NCI-H1417 treated with DMSO at 0.1 percent for 48 hours (cell line): ENCODE results near the gene TNFAIP8.

Source experiments
- DNase-seq: peaks from one replicate; lab custom pipeline; 2025; lab: John Stamatoyannopoulos, UW

TNFAIP8 gene

DNA sequence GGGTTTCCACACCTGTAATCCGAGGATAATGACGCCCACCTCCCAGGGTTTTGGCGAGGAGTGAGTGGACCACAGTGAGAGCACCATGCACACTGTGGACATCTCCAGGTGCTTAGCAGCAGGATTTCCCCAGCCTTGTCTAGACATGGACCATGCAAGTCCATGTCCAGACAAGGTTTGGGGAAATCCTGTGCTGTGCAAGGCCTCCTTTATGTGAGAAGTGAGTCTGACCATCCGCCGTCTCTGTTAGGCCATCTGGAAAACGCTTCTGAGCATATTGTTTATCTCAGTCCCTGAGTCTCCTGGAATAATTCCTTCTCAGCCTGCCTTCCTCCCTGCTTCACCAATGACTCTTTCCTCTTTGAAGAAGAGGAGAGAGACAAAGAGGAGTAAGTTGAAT lies 26.2 kb upstream of the TNFAIP8 start:
- DNase-seq: no peak

- DNase-seq: no peak
Measured at GRCh38 chr5:119330367-119331183, 25.2 kb upstream of the TNFAIP8 start.

GRCh38 chr5:119331566-119332095 lies 24.2 kb upstream of the TNFAIP8 start:
- no peak for DNase-seq

DNA sequence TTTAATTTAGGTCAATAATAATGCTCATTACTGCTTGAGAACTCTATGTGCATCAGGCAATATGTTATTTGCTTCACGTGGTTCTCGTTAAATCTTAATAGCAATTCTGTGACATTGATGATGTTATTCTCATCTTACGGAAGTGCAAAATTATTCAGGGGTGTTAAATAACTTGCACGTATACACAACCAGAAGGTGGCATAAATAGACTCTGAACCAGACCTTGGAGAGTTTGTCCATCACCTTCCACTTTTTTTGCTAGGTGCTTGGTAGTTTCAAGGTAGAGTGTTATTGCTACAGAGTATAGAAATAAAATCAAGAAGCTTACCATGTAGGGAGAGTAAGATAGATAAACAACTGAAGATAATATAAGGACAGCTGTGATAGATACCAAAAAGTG lies 23.6 kb upstream of the TNFAIP8 start:
- no peak for DNase-seq

DNA sequence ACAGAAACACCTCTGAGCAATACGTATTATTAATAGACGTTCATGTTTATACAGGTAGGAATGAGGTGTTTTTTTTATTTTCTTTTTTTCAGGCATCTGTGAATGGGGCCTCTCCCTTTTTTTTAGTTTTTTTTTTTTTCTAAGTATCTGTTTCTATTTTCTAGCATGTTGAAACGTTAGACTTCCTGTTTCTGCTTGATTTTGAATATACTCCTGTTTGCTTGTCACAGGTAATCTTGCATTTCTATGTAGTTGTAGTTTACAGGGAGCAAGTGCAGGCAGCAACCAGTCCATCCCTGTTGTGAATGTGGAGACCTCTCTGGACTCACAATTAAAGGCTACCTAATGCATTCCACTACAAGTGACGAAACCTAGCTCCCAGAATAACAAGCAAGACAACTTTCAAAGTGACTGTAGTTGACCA lies 22.8 kb upstream of the TNFAIP8 start:
- DNase-seq: no peak

GRCh38 chr5:119333421-119333851 lies 22.4 kb upstream of the TNFAIP8 start:
- no peak for DNase-seq

DNA sequence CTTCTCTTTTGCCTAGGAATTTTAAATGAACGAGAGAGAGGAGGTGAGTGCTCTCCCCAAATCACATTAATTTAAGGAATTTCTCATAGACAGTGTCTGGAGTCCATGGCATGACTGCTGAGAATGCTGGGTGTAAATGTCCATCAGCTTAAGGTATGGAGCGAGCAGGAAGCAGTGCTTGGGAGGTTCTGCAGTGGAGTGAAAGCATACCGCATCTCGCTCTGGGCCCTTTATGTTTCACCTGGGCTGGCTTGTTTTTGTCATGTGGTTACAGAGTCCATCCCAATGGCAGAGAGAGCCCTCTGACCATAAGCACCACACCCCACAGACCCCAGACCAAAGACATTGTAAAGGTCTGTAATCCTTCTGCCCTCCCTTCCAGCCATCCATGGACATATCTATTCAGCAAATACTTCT lies 20.6 kb upstream of the TNFAIP8 start:
- DNase-seq: no peak

- DNase-seq: no peak
Measured at GRCh38 chr5:119336262-119336661, 19.6 kb upstream of the TNFAIP8 start.

GRCh38 chr5:119336845-119337580 lies 18.8 kb upstream of the TNFAIP8 start:
- DNase-seq: no peak

- no peak for DNase-seq
Measured at GRCh38 chr5:119338326-119338946, 17.4 kb upstream of the TNFAIP8 start.

- no peak for DNase-seq
Measured at GRCh38 chr5:119339344-119339743, 16.5 kb upstream of the TNFAIP8 start.

- no peak for DNase-seq
Measured at GRCh38 chr5:119339965-119340364, 15.9 kb upstream of the TNFAIP8 start.

GRCh38 chr5:119340597-119341218 lies 15.1 kb upstream of the TNFAIP8 start:
- no peak for DNase-seq

GRCh38 chr5:119341452-119342349 lies 14.1 kb upstream of the TNFAIP8 start:
- no peak for DNase-seq

- no peak for DNase-seq
Measured at GRCh38 chr5:119342406-119342805, 13.4 kb upstream of the TNFAIP8 start.

DNA sequence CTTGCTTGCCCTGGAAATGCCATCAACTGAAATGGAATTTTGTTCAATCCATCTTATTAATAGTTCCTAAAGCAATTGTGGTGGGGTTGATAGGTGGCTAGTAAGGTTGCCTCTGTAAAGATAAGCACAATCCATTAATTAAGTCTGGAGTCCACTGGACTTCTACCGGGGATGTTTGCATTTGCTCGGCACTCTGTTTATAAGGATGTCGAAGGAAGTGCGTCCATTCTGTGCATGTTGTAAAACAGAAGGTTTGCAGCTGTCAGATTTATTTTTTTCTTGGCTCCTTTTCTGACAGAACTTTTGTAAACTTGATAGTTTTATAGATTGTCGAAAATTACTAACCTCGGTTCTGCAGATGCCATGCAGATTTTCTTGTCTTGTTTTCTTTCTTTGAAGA lies 12.8 kb upstream of the TNFAIP8 start:
- DNase-seq: no peak

DNA sequence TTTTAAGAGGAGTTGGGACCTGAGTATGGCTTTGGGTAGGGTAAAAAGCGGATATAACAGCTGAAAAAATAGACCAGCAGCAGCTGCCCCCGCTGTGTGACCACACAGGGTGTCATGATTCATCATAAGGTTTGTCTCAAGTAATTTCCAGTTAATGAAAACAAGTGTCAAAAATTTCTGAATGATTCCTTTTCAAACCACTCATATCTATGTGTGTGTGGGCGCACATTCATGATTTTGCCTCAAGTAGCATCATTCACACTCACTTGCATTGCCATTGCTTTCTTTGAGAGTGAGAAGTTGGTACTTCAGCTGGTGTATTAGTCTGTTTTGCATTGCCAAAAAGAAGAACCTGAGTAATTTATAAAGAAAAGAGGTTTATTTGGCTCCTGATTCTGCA lies 12.1 kb upstream of the TNFAIP8 start:
- DNase-seq: no peak

- no peak for DNase-seq
Measured at GRCh38 chr5:119344231-119344630, 11.6 kb upstream of the TNFAIP8 start.

- DNase-seq: no peak
Measured at GRCh38 chr5:119345861-119346260, 10.0 kb upstream of the TNFAIP8 start.

DNA sequence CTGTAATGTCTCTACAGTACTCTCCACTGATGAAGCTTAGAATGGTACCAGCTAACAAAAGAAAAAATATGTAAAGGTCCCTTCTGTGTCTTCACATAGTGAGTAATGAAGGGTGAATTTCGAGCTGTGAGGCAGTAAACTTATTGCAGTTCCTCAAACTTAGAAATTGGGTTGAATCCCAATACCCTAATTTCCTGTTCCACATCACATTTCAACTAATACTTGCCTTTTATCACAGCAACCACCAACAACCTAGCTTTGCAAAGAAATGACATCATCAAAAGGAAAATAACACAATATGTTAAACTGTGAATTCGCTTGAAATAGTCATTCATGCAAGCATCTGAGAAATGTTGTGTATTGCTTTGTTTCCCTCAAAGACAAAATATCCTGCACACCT lies 9.4 kb upstream of the TNFAIP8 start:
- DNase-seq: no peak

GRCh38 chr5:119347574-119347973 lies 8.2 kb upstream of the TNFAIP8 start:
- no peak for DNase-seq
